ENCODE data around the gene LRP8.

Gene LRP8

GRCh38 chr1:53359225-53359933, 31.5 kb upstream of the LRP8 start:
- no peak for DNase-seq (ENCODE audit: low spot score)

GRCh38 chr1:53356637-53357036, 28.8 kb upstream of the LRP8 start:
- DNase-seq (ENCODE audit: low spot score), result no peak

- DNase-seq (ENCODE audit: low spot score), result no peak
Observed at GRCh38 chr1:53354119-53354518, 26.2 kb upstream of the LRP8 start.

- DNase-seq (ENCODE audit: low spot score), result no peak
Observed at GRCh38 chr1:53352561-53352960, 24.7 kb upstream of the LRP8 start.

GRCh38 chr1:53350853-53351767, 23.2 kb upstream of the LRP8 start:
- DNase-seq (ENCODE audit: low spot score), result no peak

- DNase-seq (ENCODE audit: low spot score), result no peak
Observed at GRCh38 chr1:53349968-53350852, 22.3 kb upstream of the LRP8 start.

- DNase-seq (ENCODE audit: low spot score), result no peak
Observed at GRCh38 chr1:53349369-53349835, 21.5 kb upstream of the LRP8 start.

- DNase-seq (ENCODE audit: low spot score), result no peak
Observed at GRCh38 chr1:53348486-53349368, 20.9 kb upstream of the LRP8 start.

- no peak for DNase-seq (ENCODE audit: low spot score)
Observed at GRCh38 chr1:53346814-53347176, 18.9 kb upstream of the LRP8 start.

- no peak for DNase-seq (ENCODE audit: low spot score)
Observed at GRCh38 chr1:53345996-53346813, 18.3 kb upstream of the LRP8 start.

GRCh38 chr1:53344921-53345838, 17.3 kb upstream of the LRP8 start:
- DNase-seq (ENCODE audit: low spot score), result no peak

- DNase-seq (ENCODE audit: low spot score), result peak; percentile 37
Observed at GRCh38 chr1:53343831-53344668, 16.2 kb upstream of the LRP8 start.

- no peak for DNase-seq (ENCODE audit: low spot score)
Observed at GRCh38 chr1:53342735-53343470, 15.0 kb upstream of the LRP8 start.

- no peak for DNase-seq (ENCODE audit: low spot score)
Observed at GRCh38 chr1:53341961-53342707, 14.3 kb upstream of the LRP8 start.

- DNase-seq (ENCODE audit: low spot score), result no peak
Observed at GRCh38 chr1:53341521-53341895, 13.6 kb upstream of the LRP8 start.

GRCh38 chr1:53340660-53341520, 13.0 kb upstream of the LRP8 start:
- DNase-seq (ENCODE audit: low spot score), result no peak
